ENCODE data around the gene FER1L5.

DNA sequence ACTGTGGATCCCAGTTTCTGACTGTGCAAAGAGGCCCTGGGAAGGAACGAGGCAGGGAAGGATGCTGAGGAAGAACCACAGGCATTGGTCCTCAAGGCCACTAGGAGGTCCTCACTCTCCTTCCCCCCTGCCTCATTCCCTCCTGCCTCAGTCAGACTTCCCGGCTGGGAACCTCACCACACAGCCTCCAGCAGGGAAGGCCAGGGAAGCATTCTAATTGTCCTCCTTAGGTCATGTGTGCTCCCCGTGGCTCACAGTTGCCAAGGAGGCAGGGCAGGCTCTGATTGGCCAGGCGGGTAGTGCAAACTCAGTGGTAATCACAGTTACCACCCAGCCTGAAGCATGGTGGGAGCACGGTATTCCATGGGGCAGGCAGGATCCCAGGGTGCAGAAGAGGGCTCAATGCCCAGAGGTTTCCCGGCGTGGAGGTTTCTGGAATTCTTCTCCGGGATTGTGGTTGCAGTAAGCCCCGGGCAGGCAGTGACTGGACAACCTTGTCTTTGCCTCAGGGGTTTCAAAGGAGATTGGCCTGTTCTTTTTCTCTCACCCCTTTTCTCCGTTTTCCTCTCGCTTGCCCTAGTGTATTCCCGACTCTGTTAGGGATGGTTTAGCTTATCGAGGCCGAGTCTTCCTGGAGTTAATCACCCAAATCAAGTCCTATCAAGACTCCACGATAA, 27.1 kb downstream of the FER1L5 start:
- TF ChIP-seq, protein P1, sequence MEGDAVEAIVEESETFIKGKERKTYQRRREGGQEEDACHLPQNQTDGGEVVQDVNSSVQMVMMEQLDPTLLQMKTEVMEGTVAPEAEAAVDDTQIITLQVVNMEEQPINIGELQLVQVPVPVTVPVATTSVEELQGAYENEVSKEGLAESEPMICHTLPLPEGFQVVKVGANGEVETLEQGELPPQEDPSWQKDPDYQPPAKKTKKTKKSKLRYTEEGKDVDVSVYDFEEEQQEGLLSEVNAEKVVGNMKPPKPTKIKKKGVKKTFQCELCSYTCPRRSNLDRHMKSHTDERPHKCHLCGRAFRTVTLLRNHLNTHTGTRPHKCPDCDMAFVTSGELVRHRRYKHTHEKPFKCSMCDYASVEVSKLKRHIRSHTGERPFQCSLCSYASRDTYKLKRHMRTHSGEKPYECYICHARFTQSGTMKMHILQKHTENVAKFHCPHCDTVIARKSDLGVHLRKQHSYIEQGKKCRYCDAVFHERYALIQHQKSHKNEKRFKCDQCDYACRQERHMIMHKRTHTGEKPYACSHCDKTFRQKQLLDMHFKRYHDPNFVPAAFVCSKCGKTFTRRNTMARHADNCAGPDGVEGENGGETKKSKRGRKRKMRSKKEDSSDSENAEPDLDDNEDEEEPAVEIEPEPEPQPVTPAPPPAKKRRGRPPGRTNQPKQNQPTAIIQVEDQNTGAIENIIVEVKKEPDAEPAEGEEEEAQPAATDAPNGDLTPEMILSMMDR (IDR thresholded peaks at IDR 0.05) = no peak
- no peak for TF ChIP-seq ZFX (IDR thresholded peaks at IDR 0.05; ENCODE audit: borderline replicate concordance)
